HG03025 (cell line): ENCODE measurements around the gene PHC2.

ENCODE experiments used
- ATAC-seq: cut with Tn5 transposase; IDR thresholded peaks from one replicate; pipeline ENCODE4 v1.9.1; 2021; ENCODE audit warnings: mild to moderate bottlenecking, moderate library complexity; ENCODE audit not compliant: unreplicated experiment, low FRiP score

Gene PHC2

GRCh38 chr1:33391343-33392078 lies 39.4 kb downstream of the PHC2 start:
- no peak for ATAC-seq

GRCh38 chr1:33390542-33390941 lies 40.4 kb downstream of the PHC2 start:
- no peak for ATAC-seq

GRCh38 chr1:33388805-33389771 lies 41.8 kb downstream of the PHC2 start:
- no peak for ATAC-seq

- ATAC-seq = no peak
These were observed 43.3 kb downstream of the PHC2 start for GRCh38 chr1:33387625-33388024.

GRCh38 chr1:33385251-33385650 lies 45.6 kb downstream of the PHC2 start:
- ATAC-seq = no peak

GRCh38 chr1:33384040-33384812 lies 46.7 kb downstream of the PHC2 start:
- no peak for ATAC-seq

- no peak for ATAC-seq
These were observed 47.4 kb downstream of the PHC2 start for GRCh38 chr1:33383489-33383888.

- ATAC-seq = no peak
These were observed 48.1 kb downstream of the PHC2 start for GRCh38 chr1:33382661-33383415.

- ATAC-seq = no peak
These were observed 48.9 kb downstream of the PHC2 start for GRCh38 chr1:33381977-33382376.

- no peak for ATAC-seq
These were observed 50.1 kb downstream of the PHC2 start for GRCh38 chr1:33380811-33381210.

- no peak for ATAC-seq
These were observed 51.1 kb downstream of the PHC2 start for GRCh38 chr1:33379631-33380354.

- ATAC-seq = no peak
These were observed 51.9 kb downstream of the PHC2 start for GRCh38 chr1:33378976-33379375.

- no peak for ATAC-seq
These were observed 52.4 kb downstream of the PHC2 start for GRCh38 chr1:33378524-33378923.

- ATAC-seq = no peak
These were observed 53.1 kb downstream of the PHC2 start for GRCh38 chr1:33377756-33378155.

GRCh38 chr1:33377013-33377412 lies 53.9 kb downstream of the PHC2 start:
- ATAC-seq = no peak

- no peak for ATAC-seq
These were observed 55.6 kb downstream of the PHC2 start for GRCh38 chr1:33375316-33375715.

- no peak for ATAC-seq
These were observed 56.4 kb downstream of the PHC2 start for GRCh38 chr1:33374336-33375105.

- no peak for ATAC-seq
These were observed 57.3 kb downstream of the PHC2 start for GRCh38 chr1:33373606-33374005.

- ATAC-seq = no peak
These were observed 58.2 kb downstream of the PHC2 start for GRCh38 chr1:33372677-33373076.
